ENCODE data around the gene PLXNC1.

The PLXNC1 gene

GRCh38 chr12:94183708-94184379 lies 35.5 kb downstream of the PLXNC1 start:
- DNase-seq: no peak

- DNase-seq: no peak
These were observed 36.8 kb downstream of the PLXNC1 start for GRCh38 chr12:94184995-94185719.

GRCh38 chr12:94185801-94186200 lies 37.4 kb downstream of the PLXNC1 start:
- DNase-seq: no peak

GRCh38 chr12:94186278-94187241 lies 38.2 kb downstream of the PLXNC1 start:
- DNase-seq: no peak

GRCh38 chr12:94187361-94187760 lies 39.0 kb downstream of the PLXNC1 start:
- DNase-seq: no peak

GRCh38 chr12:94190623-94191022 lies 42.2 kb downstream of the PLXNC1 start:
- no peak for DNase-seq

GRCh38 chr12:94191023-94191422 lies 42.6 kb downstream of the PLXNC1 start:
- no peak for DNase-seq

GRCh38 chr12:94191811-94192210 lies 43.4 kb downstream of the PLXNC1 start:
- DNase-seq: no peak

GRCh38 chr12:94192506-94192905 lies 44.1 kb downstream of the PLXNC1 start:
- DNase-seq: no peak

- DNase-seq: no peak
These were observed 44.8 kb downstream of the PLXNC1 start for GRCh38 chr12:94193168-94193567.

- no peak for DNase-seq
These were observed 47.1 kb downstream of the PLXNC1 start for GRCh38 chr12:94195483-94195882.

GRCh38 chr12:94198469-94198868 lies 50.1 kb downstream of the PLXNC1 start:
- no peak for DNase-seq

- no peak for DNase-seq
These were observed 50.5 kb downstream of the PLXNC1 start for GRCh38 chr12:94198872-94199271.

- no peak for DNase-seq
These were observed 51.7 kb downstream of the PLXNC1 start for GRCh38 chr12:94200069-94200468.

- no peak for DNase-seq
These were observed 52.3 kb downstream of the PLXNC1 start for GRCh38 chr12:94200695-94201094.

- no peak for DNase-seq
These were observed 54.1 kb downstream of the PLXNC1 start for GRCh38 chr12:94202245-94203180.

GRCh38 chr12:94203181-94203546 lies 54.8 kb downstream of the PLXNC1 start:
- DNase-seq: no peak

GRCh38 chr12:94203796-94204195 lies 55.4 kb downstream of the PLXNC1 start:
- no peak for DNase-seq

- no peak for DNase-seq
These were observed 56.3 kb downstream of the PLXNC1 start for GRCh38 chr12:94204499-94205247.

- DNase-seq: no peak
These were observed 57.4 kb downstream of the PLXNC1 start for GRCh38 chr12:94205822-94206221.

GRCh38 chr12:94206886-94207285 lies 58.5 kb downstream of the PLXNC1 start:
- no peak for DNase-seq

- no peak for DNase-seq
These were observed 59.1 kb downstream of the PLXNC1 start for GRCh38 chr12:94207467-94207848.
